HG03565 (cell line): ENCODE measurements around the gene FDXACB1.
A peak's percentile ranks its signal among the peaks of the same experiment; 100 is the strongest.

Source experiments
- ATAC-seq: cut with Tn5 transposase; IDR thresholded peaks from one replicate; pipeline ENCODE4 v1.9.1; 2021; ENCODE audit warnings: mild to moderate bottlenecking, moderate library complexity; ENCODE audit not compliant: unreplicated experiment

FDXACB1 gene

GRCh38 chr11:111878849-111879636 lies at the start of gene FDXACB1, which contains the start of gene CFAP68:
Gene FDXACB1 (minus strand): TSS chr11:111879165. CDS start chr11:111879132, 33 bp downstream.
Gene CFAP68 (plus strand): TSS chr11:111879541. CDS start chr11:111879561, 20 bp downstream.
- ATAC-seq, result peak; percentile 86

GRCh38 chr11:111926505-111927391 lies 47.8 kb upstream of the FDXACB1 start:
- peak; percentile 84 for ATAC-seq

GRCh38 chr11:111925953-111926352 lies 47.0 kb upstream of the FDXACB1 start:
- ATAC-seq, result no peak

- no peak for ATAC-seq
Measured at GRCh38 chr11:111923951-111924350, 45.0 kb upstream of the FDXACB1 start.

- no peak for ATAC-seq
Measured at GRCh38 chr11:111923351-111923788, 44.4 kb upstream of the FDXACB1 start.

GRCh38 chr11:111922803-111923202 lies 43.8 kb upstream of the FDXACB1 start:
- ATAC-seq, result no peak

GRCh38 chr11:111921541-111922230 lies 42.7 kb upstream of the FDXACB1 start:
- no peak for ATAC-seq

GRCh38 chr11:111920908-111921307 lies 41.9 kb upstream of the FDXACB1 start:
- no peak for ATAC-seq

GRCh38 chr11:111918390-111919256 lies 39.7 kb upstream of the FDXACB1 start, which contains the start of gene C11orf52:
Gene C11orf52 (plus strand): TSS chr11:111918913. CDS start chr11:111918973, 60 bp downstream.
- no peak for ATAC-seq

GRCh38 chr11:111917788-111918187 lies 38.8 kb upstream of the FDXACB1 start:
- no peak for ATAC-seq

GRCh38 chr11:111917312-111917711 lies 38.3 kb upstream of the FDXACB1 start:
- ATAC-seq, result no peak

- no peak for ATAC-seq
Measured at GRCh38 chr11:111916768-111917167, 37.8 kb upstream of the FDXACB1 start.

- ATAC-seq, result no peak
Measured at GRCh38 chr11:111913997-111914396, 35.0 kb upstream of the FDXACB1 start.

GRCh38 chr11:111913031-111913861 lies 34.3 kb upstream of the FDXACB1 start:
- no peak for ATAC-seq

- no peak for ATAC-seq
Measured at GRCh38 chr11:111912535-111912934, 33.6 kb upstream of the FDXACB1 start, which contains the start of gene HSPB2. Gene HSPB2 (plus strand): TSS chr11:111912734. CDS start chr11:111912830, 96 bp downstream.

- no peak for ATAC-seq
Measured at GRCh38 chr11:111911563-111912401, 32.8 kb upstream of the FDXACB1 start, which contains the start of gene CRYAB. Gene CRYAB (minus strand): TSS chr11:111911770. CDS start chr11:111911724, 46 bp downstream.

GRCh38 chr11:111910676-111911562 lies 32.0 kb upstream of the FDXACB1 start:
- no peak for ATAC-seq
